Left forelimb (tissue), 1 donor: ENCODE data around the gene NSUN2.

Experiments
- DNase-seq: peaks from one replicate; pipeline ENCODE4 v3.0.0-alpha.2; 2018; ENCODE audit warnings: low spot score

Gene NSUN2

DNA sequence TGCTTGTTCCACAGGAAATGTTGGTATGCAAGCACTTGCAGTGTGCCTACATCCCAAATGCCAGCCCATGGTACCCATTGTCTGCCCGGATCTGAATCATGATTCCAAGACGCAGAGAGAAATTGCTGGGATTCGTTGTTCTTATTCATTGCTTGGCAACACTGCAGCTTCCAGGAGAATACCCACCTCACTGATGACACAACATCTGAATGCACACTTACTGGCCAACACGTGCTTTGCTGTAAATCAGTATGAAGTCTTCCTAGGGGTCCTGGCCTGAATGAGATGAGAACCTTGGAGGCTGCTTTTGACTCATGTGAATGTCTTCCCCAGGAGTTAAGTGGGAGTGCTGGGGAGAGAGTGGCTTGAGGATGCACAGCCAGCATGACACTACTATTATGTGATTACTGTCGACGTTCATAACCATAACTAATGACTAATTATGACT, 12.0 kb upstream of the NSUN2 start:
- no peak for DNase-seq

DNA sequence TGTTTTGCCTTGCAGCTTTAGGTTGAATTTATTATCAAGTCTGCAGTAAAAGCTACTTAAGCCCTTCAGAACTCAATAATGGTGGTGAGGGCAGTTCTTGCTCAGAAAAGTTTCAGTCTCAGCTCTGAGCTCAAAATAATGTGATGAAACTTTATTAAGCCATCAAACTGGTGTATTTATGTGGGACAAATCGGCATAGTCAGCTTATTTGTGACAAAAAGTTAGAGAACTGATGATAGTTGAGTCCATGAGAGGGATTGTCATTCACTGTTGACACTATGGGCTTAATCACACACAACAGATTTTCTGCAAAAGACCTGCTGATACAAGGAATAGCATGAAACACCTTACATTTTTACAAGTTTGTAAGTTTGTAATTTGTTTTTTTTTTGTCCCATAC, 9.8 kb upstream of the NSUN2 start:
- no peak for DNase-seq

DNA sequence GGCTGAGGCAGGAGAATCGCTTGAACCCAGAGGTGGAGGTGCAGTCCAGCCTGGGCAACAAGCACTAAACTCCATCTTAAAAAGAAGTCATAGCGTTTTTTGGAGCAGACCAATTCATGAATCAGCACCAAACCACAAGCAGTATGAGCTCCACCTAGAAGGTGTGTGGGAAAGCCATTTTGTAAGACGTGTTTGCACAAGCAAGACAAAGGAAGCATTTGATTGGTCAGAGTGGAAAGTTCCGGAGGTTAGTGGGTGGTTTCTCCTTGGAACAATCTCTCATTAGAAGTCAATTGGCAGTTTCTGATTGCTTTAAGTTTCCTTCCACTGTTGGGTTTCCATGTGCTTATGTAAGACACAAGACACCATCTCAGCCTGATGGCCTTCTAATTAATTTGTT, 5.4 kb upstream of the NSUN2 start:
- no peak for DNase-seq

DNA sequence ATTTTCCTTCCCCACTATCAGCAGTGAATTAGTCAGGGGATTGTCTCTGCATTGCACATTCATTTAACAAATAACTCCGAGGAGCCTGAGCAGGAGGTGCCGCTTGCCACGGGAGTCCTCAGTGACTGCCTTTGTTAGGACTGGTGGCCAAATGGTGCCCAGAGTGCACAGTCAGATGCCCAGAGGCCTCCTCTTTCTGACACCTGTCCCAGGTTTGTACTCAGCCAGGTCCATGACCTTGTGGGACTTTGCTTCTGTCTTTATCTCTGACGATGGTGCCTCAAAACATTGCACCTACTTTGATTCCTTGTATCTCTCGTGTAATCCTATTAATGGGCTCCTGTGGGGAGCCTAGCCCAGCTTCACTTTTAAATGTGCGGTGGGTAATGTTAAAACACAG, 4.7 kb upstream of the NSUN2 start:
- no peak for DNase-seq

DNA sequence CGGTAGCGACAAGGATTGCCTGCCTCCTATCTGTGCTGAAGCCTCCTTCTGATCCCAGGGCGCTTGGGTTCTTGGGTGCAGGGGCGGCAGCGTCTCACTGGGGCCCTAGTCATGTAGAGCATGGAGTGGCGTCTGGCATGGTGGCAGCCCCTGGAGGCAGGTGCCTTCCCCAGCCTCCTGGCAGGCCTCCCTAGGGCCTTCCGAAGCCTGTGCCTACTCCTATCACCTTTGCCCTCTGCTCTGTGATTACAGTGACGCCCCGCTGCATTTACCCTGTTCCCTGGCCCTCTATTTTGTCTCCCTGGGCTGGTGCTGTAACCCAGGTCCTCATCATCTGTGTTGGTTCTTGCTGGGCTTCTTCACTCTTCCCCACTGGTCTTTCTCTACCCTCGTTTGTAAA, 4.2 kb upstream of the NSUN2 start:
- DNase-seq = no peak

DNA sequence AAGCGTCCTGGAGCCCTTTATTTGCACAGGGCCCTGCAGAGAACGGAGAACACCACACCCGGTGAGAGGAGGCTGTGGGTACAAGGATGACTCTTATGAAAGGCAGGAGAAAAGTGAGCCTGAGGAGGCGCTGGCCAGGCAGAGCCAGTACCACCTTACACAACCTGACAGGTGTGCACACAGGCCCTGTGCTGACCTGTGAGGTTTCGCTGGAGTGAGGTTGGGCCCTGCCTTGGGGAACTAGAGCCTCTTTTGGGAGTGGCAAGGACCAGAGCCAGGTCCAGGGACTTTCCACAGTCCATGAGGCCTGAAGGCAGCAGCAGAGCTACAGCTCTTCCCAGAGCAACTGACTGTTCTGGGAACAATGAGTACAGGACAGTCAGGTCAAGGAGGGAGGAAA, 3.4 kb upstream of the NSUN2 start:
- DNase-seq = no peak

DNA sequence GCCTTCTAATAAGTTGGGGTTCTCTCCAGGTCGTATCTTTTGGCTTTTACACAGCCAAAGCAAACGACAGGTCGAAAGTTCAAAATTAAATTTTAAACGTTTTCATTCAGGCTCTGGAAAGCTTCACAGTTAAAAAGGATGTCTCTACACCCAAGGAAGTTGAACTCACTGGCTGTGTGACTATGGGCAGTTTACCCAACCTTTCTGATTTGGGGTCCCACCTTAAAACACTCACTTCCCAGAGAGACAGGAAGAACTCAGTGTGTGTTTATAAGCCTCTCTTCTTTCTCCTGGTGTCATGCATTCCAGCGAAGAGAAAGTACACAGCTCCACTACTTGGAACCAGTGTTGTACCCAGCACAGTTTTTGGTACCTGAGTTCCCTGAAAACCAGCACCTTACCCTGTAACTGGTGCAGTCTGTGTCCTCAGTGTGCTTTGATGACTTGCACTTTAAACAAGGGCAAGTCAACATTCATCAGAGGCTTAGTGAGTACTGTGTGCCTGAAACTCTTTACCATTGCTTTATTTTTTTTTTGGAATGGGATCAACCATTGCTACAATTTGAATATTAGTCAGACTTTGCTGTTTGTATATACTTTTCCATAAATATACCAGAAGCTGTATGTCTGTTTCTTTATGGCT, 2.1 kb upstream of the NSUN2 start:
- DNase-seq = no peak

DNA sequence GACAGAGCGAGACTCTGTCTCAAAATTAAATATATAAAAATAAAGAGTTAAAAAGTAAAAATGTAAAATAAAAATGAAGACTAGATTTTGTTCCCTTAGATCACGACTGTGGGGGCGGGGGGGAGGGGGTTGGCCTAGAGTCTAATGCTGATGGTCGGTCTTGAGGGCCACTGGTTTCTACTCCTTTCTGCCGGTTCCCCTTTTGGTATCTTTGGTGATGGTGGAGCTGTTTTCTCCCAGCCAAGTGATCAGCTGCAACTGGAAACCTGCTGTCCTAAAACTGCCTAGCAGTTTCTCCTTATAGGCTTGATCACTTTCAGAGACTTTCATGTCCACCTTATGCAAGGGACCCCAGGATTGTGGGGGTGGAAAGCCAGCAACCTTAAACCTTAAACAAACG, 1.5 kb upstream of the NSUN2 start:
- no peak for DNase-seq

DNA sequence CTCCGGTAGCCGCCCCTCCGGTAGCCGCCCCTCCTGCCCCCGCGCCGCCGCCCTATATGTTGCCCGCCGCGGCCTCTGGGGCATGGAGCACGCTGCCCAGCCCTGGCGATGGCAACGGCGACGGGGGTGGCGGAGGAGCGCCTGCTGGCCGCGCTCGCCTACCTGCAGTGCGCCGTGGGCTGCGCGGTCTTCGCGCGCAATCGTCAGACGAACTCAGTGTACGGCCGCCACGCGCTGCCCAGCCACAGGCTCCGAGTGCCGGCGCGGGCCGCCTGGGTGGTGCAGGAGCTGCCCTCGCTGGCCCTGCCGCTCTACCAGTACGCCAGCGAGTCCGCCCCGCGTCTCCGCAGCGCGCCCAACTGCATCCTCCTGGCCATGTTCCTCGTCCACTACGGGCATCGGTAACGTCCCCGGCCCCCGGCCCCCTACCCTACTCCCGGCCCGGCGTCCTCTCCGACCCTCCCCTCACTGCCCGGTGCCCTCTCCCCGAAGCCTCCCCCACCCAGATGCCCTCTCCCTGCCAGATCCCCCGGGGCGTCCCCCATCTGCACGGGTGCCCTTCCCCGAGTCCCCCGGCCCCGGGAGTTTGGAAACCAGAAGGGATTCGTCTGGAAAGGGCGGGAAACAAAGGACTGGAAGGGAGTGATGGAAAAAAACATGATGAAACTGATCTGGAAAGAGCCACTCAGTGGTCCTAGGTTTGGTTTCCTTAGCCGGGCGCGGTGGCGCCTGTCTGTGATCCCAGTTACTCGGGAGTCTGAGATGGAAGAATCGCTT, 813 bp upstream of the NSUN2 start:
- no peak for DNase-seq

DNA sequence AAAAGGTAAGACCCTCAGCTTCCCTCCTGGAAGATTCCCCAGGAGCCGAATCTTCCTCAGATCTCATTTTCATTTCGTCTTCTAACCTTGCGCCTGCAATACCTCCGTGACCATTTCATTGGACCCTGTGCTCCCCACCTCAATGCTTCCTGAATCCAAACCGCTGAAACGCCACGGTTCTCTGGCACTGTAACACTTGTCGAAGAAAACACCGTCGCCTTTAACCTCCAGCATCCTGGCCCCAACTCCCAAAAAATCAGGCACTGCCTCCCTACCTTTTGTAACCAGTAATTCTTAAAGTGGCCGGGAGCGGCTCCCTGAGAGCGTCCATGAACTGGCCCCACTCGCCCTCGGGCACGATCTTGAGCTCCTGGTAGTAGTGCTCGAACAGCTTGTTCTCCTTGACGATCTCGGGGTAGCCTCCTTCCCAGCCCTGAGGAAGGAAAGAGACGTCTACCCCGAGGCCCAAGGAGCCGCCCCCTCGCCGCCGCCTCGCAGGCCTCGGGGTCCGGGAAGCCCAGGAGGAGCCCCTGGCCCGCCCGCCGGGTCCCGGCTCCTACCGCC, 438 bp downstream of the NSUN2 start:
- no peak for DNase-seq

DNA sequence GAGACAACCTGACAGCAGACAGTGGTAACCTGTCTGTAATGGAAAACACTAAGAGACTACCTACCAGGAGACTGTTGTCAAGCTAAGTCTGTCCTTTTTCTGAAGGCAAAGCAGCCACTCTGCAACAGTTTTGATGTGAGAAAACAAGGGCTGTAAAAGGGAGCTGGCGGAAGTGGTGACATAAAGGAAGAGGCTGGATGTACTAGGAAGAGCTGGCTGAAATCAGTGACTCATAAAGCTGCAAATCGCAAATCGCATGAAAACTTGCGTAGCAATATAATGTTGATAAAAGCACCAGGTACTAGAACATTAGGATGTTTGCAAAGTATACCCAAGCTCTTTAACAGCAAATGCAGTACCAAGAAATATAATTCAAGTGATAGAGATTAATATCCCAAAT, 1.4 kb downstream of the NSUN2 start:
- DNase-seq = no peak

DNA sequence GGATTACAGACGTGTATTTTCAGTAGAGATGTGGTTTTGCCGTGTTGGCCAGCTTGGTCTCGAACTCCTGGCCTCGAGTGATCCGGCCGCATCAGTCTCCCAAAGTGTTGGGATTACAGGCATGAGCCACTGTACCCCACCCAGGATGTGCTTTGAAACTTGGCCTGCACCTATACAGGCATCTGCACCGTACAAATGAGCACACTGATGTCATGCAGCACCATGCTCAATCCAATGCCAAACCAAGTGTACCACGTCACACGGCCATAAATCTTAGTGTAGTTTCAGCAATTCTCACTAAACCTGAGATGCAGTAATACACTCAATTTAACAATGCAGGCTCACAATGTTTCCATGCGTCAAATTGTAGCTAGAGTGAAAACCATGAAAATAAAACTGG, 6.3 kb downstream of the NSUN2 start:
- no peak for DNase-seq

DNA sequence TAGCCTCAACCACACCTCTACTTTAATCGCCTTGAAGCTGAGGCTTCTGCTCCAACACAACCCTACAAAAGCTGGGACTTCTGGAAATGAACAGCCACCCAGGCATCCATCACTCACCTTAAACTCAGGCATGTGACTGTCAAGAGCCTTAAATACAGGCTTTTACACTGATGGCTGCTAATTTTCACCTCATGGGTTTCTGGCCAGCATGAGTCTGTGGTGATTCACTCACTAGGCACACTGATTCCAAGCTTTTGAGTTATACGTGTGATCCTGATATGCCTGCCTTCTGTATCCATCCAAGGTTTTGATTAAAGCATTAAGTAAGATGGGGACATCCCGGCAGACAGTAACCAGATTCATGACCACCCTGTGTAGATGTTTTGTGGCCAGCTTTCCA, 8.9 kb downstream of the NSUN2 start:
- no peak for DNase-seq

DNA sequence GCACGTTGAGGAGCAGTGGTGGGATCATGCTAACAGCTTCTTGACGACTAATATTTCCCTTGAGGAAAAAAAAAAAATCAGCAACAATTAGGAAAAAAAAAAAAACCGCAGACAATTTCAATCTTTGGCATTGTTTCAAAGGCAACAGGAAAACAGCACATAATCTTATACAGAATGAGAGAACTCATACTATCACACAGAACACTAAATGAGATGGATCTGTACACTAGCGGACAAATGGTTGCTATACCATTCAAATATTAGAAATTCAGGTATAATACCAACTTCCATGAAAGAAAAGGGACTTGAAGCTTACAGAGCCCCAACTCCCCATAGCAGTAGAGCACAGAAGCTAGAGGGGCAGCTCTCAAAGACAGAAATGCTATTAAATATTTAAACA, 9.6 kb downstream of the NSUN2 start:
- no peak for DNase-seq

DNA sequence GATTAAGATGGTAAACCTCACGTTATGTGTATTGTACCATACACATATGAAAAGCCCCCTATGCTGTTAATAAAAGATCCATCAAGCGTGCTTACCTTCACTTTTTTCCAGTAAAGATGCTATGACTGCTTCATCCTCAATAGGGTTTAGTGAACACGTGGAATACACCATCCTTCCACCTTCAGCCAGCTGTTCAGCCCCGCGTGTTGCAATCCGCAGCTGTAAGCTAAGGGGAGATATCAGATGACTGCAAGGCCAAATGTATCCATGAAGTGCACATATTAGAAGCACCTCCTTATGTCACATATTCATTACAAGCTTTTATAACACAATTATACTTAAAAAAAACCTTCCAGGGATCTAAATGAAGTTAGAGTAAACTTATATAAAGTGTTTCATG, 16.2 kb downstream of the NSUN2 start:
- DNase-seq = no peak

DNA sequence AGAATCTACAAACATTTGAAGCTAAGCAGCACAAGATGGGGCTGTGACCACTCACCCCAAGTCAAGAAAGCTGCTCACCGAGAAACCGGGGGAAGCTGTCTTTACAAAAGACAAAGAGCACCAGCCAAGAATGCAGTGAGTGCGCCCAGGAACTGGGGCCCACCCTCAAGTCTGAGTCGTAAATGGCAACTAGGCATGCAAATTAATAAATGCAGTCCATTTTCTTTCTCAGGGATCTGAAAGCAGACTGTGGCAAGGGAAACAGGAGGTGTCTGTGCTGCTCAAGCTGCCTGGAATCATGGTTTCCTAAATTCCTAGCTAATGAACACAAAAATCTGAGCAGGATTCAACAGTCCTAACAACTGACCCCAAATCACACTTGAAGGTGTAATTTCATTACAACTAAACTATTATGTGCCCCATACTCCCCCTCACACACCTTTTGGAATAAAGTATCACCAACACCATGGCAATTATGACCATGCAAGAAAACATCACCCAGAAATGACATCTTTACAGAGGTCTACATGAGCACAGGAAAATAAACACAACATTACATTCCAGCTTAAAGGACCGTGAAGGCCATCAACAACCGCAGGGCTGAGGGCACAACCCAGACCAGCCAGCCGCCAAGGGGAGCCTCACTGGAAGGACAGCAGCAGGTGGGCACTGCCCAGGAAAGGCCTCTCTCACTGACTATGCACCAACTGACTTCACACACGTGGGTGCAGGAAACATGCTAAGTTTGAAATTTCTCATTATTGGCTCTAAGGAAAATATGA, 17.6 kb downstream of the NSUN2 start:
- DNase-seq = no peak

DNA sequence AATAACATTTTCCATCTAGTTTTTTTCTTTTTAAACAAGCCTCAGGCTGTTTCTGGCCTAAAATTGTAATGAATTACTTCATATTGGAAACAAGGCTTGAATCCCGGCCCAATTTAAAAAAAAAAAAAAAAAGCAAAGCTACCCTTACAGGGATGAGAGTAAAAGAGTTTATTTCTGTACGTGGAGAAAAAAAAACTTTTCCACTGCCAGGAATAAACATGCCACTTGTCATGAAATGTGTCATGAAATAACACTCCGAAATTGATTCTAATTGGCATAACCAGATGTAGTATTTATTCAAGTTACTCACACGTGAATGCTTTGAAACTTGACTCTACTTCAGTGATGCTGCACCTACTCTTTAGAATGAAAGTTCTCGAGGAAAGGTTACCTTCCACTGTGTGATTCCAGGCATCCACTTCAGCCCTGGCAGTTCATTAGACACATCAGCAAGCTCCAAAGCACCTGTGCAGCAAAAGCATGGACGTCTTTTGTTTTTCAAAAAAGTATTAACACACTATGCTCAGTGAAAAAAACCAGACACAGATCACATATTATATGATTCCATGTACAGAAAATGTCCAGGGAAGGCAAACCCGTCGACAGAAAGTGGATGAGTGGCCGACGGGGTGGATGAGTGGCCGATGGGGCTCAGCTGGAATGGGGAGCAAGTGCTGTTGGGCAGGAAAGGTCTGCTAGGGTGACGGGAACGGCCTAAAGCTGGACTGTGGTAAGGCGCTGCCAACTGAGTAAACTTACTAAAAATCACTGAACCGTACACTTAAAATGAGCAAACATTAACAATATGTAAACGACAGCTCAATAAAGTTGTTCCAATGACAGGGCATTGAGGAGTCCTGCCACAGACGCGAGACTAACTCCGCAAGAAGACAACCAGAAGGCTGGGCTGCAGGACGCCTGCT, 21.2 kb downstream of the NSUN2 start:
- no peak for DNase-seq

DNA sequence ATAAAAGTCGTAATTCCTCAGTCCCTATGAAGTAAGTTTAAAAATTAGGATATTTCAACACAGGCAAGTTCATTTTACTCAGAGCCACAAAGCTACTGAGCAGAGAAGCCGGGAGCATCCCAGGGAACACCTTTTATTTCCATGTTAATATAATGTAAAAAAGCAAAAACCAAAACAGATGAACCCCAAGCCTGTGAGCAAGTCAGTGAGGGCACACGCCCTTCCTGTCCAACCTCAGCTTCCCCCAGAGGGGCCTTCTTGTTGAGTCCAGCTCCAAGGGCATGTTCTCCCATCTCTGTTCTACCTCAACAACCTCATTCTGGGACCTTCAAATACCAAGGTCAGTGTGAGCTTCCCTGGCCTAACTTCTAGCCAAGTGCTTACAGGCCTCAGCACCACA, 24.8 kb downstream of the NSUN2 start:
- no peak for DNase-seq

DNA sequence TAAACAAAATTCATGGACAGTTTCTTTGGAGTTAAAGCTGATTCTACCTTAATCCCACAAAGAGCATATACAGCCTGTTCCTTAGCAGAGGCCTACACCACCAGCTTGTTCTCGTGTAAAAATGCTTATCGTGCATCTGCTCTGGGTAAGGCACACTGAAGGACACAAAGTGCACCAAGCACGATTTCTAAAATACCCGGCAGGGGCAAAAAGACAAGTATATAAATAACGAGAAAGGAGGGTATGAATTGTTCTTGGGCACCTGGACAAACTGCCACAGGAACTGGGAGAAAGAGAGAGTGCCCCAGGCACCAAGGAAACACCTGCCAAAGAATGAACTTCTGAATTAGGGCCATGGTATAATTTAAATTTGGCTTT, 25.3 kb downstream of the NSUN2 start:
- DNase-seq = no peak

DNA sequence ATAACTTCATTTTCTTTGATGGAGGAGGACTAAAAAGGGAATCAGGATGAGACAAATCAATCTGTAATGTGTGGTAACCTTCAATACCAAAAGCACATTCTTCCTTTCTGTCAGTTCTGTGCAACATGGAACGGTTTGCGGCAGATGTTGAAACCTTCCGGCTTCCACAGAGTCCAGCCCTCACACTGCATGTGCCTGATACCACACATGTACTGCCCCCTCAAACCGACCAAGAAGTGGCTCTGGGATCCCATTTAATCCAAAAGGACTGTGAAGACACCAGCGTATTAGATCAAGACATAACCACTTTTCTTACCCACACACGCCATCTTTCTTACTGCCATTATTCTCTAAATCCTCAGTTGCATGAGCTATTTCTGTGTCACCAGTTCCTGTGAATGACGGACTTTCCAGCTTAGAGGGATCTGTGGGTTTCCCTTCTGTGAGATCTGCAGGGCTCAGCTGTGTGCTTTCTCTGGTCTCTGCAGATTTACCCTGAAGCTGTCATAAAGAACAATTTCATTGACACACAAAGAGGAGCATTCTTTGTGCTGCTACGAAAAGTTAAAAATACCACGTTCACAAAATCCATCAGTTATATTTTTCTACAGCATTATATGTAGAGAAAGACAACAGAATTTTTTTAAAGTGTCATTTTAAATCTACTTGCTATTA, 25.8 kb downstream of the NSUN2 start:
- DNase-seq = no peak

DNA sequence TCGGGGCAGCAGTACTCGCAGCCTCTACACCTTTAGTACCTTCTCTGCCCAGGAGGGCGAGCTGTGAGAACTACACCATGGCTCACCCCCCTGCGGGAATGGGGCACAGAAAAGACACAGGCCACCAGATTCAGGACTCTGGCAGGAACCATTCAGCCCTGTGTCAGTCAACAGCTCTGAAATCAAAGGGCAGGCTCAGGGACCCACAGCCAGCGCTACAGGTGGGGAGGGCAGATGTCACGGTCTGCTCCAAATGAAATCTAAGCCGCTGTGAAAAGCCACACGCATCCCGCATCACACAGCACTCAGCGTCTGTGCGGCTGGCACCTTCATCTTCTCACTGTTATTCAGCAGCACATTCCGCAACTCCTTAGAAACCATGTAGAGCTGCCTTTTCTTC, 27.9 kb downstream of the NSUN2 start:
- no peak for DNase-seq
